ENCODE data around the gene KCNAB3. TPM values are rescaled to one million over a fixed set of nuclear protein-coding genes. Genes with fewer than 3 reads are reported as not detected.
A peak's percentile ranks its signal among the peaks of the same experiment; 100 is the strongest.

The KCNAB3 gene
- total RNA-seq, 1 donor from 2014 or later, result 0.53 TPM

DNA sequence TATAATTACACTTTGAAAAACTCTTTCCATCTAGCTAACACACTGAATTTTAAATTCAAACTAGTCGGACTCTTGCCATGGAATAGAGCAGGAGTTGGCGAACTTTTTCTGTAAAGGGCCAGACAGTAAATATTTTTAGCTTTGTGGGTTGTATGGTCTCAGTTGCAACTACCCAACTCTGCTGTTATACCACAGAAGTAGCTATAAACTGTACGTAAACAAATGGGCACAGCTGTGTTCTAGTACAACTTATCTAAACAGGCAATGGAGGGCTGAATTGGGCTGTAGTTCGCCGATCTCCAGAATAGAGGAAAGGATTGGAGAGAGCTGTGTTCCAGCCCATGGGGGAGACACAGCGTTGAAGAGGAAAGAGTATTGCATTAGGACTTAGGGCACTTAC is 11.1 kb upstream of the KCNAB3 start:
- peak; percentile 23 for DNase-seq (ENCODE audit: low read depth)

DNA sequence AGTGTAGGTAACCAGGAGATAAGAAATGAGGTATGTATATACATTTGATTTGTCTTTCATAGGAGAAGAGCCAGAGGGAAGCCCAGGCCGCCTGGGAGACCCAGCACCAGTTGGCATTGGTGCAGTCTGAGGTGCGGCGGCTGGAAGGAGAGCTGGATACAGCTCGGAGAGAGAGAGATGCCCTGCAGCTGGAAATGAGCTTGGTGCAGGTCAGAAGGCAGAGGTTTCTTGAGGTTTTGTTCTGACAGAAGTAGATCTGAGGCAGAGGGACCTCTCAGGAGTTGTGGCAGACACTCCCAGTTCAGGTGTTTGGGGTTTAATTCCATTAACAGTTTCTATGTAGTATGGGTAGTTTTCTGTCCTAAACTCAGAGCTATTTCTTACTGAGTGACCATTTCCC is 10.4 kb upstream of the KCNAB3 start:
- DNase-seq (ENCODE audit: low read depth), result no peak

GRCh38 chr17:7935859-7936258 is 6.2 kb upstream of the KCNAB3 start:
- no peak for DNase-seq (ENCODE audit: low read depth)

DNA sequence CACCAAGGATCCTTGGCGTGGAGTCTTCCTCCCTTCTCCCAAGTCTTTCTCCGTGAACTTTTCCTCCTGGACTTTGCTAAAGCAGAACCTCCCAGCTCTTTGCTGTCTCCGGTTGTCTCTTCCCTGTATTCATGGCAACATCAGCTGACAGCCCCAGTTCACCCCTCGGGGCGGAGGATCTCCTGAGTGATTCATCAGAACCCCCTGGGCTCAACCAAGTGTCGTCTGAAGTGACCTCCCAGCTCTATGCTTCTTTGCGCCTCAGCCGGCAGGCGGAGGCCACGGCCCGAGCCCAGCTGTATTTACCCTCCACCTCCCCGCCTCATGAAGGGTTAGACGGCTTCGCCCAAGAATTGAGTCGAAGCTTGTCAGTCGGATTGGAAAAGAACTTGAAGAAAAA is 3.3 kb upstream of the KCNAB3 start:
- DNase-seq (ENCODE audit: low read depth), result peak; percentile 72

- DNase-seq (ENCODE audit: low read depth), result peak; percentile 40
These were observed 2.8 kb upstream of the KCNAB3 start for GRCh38 chr17:7932483-7932891.

DNA sequence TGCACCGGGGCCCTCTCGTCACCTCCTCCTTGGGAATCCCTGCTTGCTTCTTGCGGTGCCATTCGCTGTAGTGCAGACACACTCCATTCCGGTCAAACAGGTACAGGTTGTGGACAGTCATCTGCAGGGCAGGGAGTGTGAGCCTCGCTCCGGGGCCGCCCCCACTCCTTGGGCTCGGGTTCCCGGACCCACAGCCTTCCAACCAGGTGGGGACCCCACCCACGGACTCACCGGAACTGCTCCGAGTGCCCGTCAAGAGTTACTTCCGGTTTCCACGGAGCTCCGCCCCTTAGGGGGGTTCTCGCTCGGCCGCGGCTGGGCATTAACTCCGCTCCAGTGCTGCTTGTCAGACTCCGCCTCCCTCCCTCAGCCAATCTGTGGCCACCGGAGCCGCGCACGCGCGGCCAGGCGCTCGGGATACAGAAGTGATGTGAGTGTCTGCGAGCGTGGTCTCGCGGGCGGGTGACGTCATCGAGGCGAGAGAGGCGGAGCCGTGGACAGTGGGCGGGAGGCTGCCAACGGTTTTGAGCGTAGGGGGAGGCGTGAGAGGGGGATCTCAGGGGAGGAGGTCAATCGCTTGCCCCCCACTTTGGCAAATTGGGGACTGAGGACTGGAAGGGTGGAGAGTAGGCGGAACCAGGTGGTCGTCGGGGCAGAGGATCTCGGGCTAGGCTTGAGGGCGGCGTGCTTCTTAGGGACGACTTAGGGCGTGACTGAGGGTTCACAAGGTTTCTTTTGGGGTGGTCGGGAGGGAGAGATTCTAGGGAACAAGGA is 2.2 kb upstream of the KCNAB3 start, which contains the start of the genes CNTROB and TRAPPC1:
TSS of gene CNTROB (plus strand) at position 498 of the 774 bp plus-strand sequence. CDS start 874 bp downstream, outside the sequence.
TSS of gene TRAPPC1 (minus strand) at position 238 of the 774 bp plus-strand sequence. CDS start at position 121, 117 bp downstream.
- peak; percentile 99 for DNase-seq (ENCODE audit: low read depth)

- no peak for DNase-seq (ENCODE audit: low read depth)
These were observed 1.4 kb upstream of the KCNAB3 start for GRCh38 chr17:7930841-7931631.

GRCh38 chr17:7927596-7927995 is 2.1 kb downstream of the KCNAB3 start:
- DNase-seq (ENCODE audit: low read depth), result no peak

GRCh38 chr17:7922845-7923628 is 6.6 kb downstream of the KCNAB3 start:
- no peak for DNase-seq (ENCODE audit: low read depth)

GRCh38 chr17:7922269-7922844 is 7.3 kb downstream of the KCNAB3 start:
- DNase-seq (ENCODE audit: low read depth), result no peak

- peak; percentile 77 for DNase-seq (ENCODE audit: low read depth)
These were observed 12.8 kb downstream of the KCNAB3 start for GRCh38 chr17:7916808-7917207.

- no peak for DNase-seq (ENCODE audit: low read depth)
These were observed 13.3 kb downstream of the KCNAB3 start for GRCh38 chr17:7916385-7916682.

DNA sequence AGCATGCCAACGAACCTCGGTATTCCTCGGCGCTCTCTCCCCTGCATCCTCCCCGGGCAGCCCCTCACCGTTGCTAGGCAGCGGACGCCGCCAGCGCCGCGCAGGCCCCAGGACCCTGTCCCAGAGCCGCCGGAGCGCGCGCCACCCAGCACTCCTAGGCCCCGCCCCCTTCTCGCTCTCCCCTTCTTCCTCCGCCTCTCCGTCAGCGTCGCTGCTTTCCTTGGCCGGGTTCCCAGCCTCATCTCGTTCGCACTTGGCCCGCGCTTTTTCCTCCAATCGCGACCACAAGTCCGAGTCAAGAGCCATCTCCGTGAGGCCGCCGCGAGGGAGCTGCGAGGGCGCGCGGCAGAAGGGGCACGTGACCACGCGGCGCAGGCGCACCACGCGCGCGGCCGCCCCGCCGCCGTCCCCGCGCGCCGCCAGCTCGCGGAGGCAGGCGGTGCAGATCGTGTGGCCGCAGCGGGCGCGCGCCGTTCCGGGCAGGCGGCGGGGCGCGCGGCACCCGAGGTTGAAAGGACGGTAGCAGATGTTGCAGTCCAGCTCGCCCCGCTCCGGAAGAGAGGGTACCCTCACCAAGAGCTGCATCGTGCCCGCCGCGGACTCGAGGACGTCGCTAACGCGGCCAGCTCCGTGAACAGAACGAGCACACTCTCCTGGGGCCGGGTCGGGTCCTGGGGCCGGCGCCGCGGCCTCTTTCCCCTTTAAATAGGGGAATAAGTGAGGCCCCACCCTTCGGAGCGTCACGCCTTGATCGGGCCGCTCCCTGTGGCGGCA is 13.9 kb downstream of the KCNAB3 start, which contains the start of gene RNF227:
TSS of gene RNF227 (minus strand) at position 679 of the 774 bp plus-strand sequence. CDS start at position 585, 94 bp downstream.
- DNase-seq (ENCODE audit: low read depth), result peak; percentile 93

- no peak for DNase-seq (ENCODE audit: low read depth)
These were observed 14.5 kb downstream of the KCNAB3 start for GRCh38 chr17:7915179-7915610.

- DNase-seq (ENCODE audit: low read depth), result peak; percentile 70
These were observed 16.6 kb downstream of the KCNAB3 start for GRCh38 chr17:7912927-7913524.

DNA sequence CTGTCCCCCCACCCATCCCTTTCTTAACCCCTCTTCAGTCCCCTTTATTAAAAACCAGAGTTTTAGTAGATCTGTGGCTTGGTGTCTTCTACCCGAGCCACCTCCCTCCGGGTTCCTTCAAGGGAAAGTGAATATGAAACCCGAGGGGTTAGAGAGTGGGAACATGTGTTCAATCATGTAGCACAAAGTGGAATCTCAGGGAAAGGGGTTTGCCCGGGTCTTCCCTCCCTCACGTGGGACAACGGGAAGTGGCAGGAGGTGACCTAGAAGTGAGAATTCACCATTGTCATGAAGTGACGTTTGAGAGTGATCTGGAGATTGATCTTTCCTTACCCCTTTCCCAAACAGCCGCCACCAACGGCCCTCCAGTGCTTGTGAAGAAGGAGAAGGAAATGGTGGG is 18.5 kb downstream of the KCNAB3 start:
- DNase-seq (ENCODE audit: low read depth), result no peak

DNA sequence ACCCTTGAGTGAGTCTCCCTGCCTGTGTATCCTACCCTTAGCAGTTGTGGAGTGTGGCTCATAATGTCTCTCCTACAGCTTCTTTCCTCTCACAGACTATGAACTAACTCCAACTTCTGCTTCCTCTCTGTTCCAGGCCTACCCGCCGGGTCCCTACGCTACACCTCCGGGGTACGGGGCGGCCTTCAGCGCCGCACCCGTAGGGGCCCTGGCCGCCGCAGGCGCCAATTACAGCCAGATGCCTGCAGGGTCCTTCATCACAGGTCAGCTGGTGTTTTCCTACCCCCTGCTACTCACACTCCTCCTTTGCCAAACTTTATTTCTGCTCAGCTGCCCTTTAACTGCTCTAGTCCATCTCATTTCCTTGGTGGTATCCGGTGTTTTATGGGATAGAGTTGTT is 18.9 kb downstream of the KCNAB3 start:
- no peak for DNase-seq (ENCODE audit: low read depth)

- no peak for DNase-seq (ENCODE audit: low read depth)
These were observed 19.4 kb downstream of the KCNAB3 start for GRCh38 chr17:7910281-7910680.

DNA sequence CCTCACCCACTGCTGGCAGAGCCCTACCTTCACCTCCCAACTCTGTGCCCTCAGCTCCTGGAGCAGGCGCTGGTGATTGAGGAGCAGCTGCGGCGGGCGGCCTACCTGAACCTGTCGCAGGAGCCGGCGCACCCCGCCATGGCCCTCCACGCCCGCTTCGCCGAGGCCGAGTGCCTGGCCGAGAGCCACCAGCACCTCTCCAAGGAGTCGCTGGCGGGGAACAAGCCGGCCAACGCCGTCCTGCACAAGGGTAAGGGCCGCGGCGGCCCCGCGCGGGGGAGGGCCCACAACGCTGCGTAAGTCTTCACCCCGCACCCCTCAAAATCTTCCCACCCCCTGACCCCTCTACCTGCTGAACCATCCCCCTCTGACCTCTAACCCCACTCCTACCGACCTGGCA is 20.6 kb downstream of the KCNAB3 start:
- DNase-seq (ENCODE audit: low read depth), result no peak
